Measurements from ENCODE around the gene TSSK2. TPM values are rescaled to one million over a fixed set of nuclear protein-coding genes. Genes with fewer than 3 reads are reported as not detected.

Gene TSSK2
- total RNA-seq, 1 experiment from 2014 or later = not detected

Other genes starting within 250 kb of the TSSK2 start
- 2.2 TPM for gene DGCR6, start 225.0 kb upstream of the TSSK2 start, total RNA-seq (2021; ENCODE audit: unreplicated experiment)
- gene PRODH, start 195.0 kb upstream of the TSSK2 start, total RNA-seq (2021; ENCODE audit: unreplicated experiment) = 1.4 TPM
- gene DGCR2, start 8.9 kb upstream of the TSSK2 start, total RNA-seq (2021; ENCODE audit: unreplicated experiment) = 35.1 TPM
- 13.1 TPM for gene ESS2, start 13.3 kb downstream of the TSSK2 start, total RNA-seq (2021; ENCODE audit: unreplicated experiment)
- gene GSC2, start 19.0 kb downstream of the TSSK2 start, total RNA-seq (2021; ENCODE audit: unreplicated experiment) = 0.23 TPM
- 162 TPM for gene SLC25A1, start 47.4 kb downstream of the TSSK2 start, total RNA-seq (2021; ENCODE audit: unreplicated experiment)
- 11.9 TPM for gene CLTCL1, start 160.4 kb downstream of the TSSK2 start, total RNA-seq (2021; ENCODE audit: unreplicated experiment)